Measurements from ENCODE around the gene DONSON. TPM values are rescaled to one million over a fixed set of nuclear protein-coding genes. Genes with fewer than 3 reads are reported as not detected.
A peak's percentile ranks its signal among the peaks of the same experiment; 100 is the strongest.

The DONSON gene
- total and polyA plus RNA-seq, 2 of the 13 experiments (the other 11 are each of a cell fraction or from before 2014, with no cell fraction given): 35.4 to 63.6 TPM

GRCh38 chr21:33541756-33542639 is 46.5 kb downstream of the DONSON start, which contains the start of gene GART (continued):
- TF ChIP-seq ZSCAN5A (CRISPR knock-in tag; IDR thresholded peaks at IDR 0.05; ENCODE audit: borderline replicate concordance) (no peak), HIVEP1 (CRISPR knock-in tag; IDR thresholded peaks at IDR 0.05) (peak; percentile 58; the same call in 1 of the 2 replicates), CBX2 (IDR thresholded peaks at IDR 0.05; ENCODE audit: low read depth, low read length) (no peak), CBX2 (CRISPR knock-in tag; IDR thresholded peaks at IDR 0.05; ENCODE audit: low read depth) (no peak), PCBP2 (optimal IDR thresholded peaks at IDR 0.05; ENCODE audit: low read depth, low read length, poor library complexity, severe bottlenecking) (no peak), ZBTB7A (CRISPR knock-in tag; IDR thresholded peaks at IDR 0.05) (no peak), LCORL (IDR thresholded peaks at IDR 0.05) (no peak), LCORL (CRISPR knock-in tag; IDR thresholded peaks at IDR 0.05) (no peak), ZNF207 (IDR thresholded peaks at IDR 0.05; ENCODE audit: borderline replicate concordance) (no peak), FOXO4 (CRISPR knock-in tag; conservative IDR thresholded peaks at IDR 0.05) (0 out of 2 replicates have a peak, but pooled peaks have one; percentile 55), HNRNPL (IDR thresholded peaks at IDR 0.05; ENCODE audit: low read depth, low read length) (no peak; the same call in 1 of the 2 replicates), HNRNPLL (IDR thresholded peaks at IDR 0.05; ENCODE audit: low read depth, low read length, poor library complexity, severe bottlenecking) (peak; percentile 83), ETV6 (CRISPR knock-in tag; conservative IDR thresholded peaks at IDR 0.05) (no peak), TERF1 (CRISPR knock-in tag; IDR thresholded peaks at IDR 0.05) (no peak), ZNF549 (CRISPR knock-in tag; IDR thresholded peaks at IDR 0.05) (no peak), PTBP1 (IDR thresholded peaks at IDR 0.05; ENCODE audit: low read depth, low read length, poor library complexity, severe bottlenecking) (no peak), CEBPG (CRISPR knock-in tag; IDR thresholded peaks at IDR 0.05) (no peak)
